ENCODE results near the gene HOXD10.
A peak's percentile ranks its signal among the peaks of the same experiment; 100 is the strongest.

Gene HOXD10

GRCh38 chr2:176080540-176081375 is 35.8 kb upstream of the HOXD10 start:
- H3K27ac ChIP-seq, result no peak overlapping the region
- TF ChIP-seq ZFX (IDR thresholded peaks at IDR 0.05), result no peak
- TF ChIP-seq CTCF (conservative IDR thresholded peaks at IDR 0.05), result 0 out of 2 replicates have a peak, but pooled peaks have one; percentile 33

GRCh38 chr2:176081376-176081836 is 35.2 kb upstream of the HOXD10 start:
- no peak for TF ChIP-seq CTCF (conservative IDR thresholded peaks at IDR 0.05)
- no peak for TF ChIP-seq ZFX (IDR thresholded peaks at IDR 0.05)
- H3K27ac ChIP-seq, result no peak overlapping the region

GRCh38 chr2:176081837-176082524 is 34.6 kb upstream of the HOXD10 start:
- no peak for TF ChIP-seq ZFX (IDR thresholded peaks at IDR 0.05)
- no peak for TF ChIP-seq CTCF (conservative IDR thresholded peaks at IDR 0.05)
- H3K27ac ChIP-seq, result no peak overlapping the region

- H3K27ac ChIP-seq, result no peak overlapping the region
- TF ChIP-seq CTCF (conservative IDR thresholded peaks at IDR 0.05) (no peak), ZFX (IDR thresholded peaks at IDR 0.05) (no peak)
These were observed 34.1 kb upstream of the HOXD10 start for GRCh38 chr2:176082525-176082823.

GRCh38 chr2:176082824-176083751 is 33.5 kb upstream of the HOXD10 start:
- no peak overlapping the region for H3K27ac ChIP-seq
- no peak for TF ChIP-seq ZFX (IDR thresholded peaks at IDR 0.05)
- no peak for TF ChIP-seq CTCF (conservative IDR thresholded peaks at IDR 0.05)

GRCh38 chr2:176083796-176084261 is 32.7 kb upstream of the HOXD10 start, which contains the start of gene EVX2:
TSS of gene EVX2 (minus strand) at chr2:176083962. CDS start at chr2:176083776, 186 bp downstream.
- TF ChIP-seq ZFX (IDR thresholded peaks at IDR 0.05), result no peak
- TF ChIP-seq CTCF (conservative IDR thresholded peaks at IDR 0.05), result no peak
- no peak within 1 kb of the TSS for H3K27ac ChIP-seq
